Measurements from ENCODE around the gene EDRF1.

The EDRF1 gene

GRCh38 chr10:125812128-125812750 lies 92.7 kb downstream of the EDRF1 start:
- H4K20me1 ChIP-seq, result peaks cover 0 to 5% (median 0%) of the 10 kb centered on the region in 11 experiments; a peak in 3 of 22 replicates
- peaks cover 66 to 91% (median 81%) of the 10 kb centered on the region in 11 experiments for H3K36me3 ChIP-seq
- H3K9ac ChIP-seq, result no peak overlapping the region
- H3K4me3 ChIP-seq, result no peak overlapping the region
- peaks cover 0 to 12% (median 8%) of the 10 kb centered on the region in 10 experiments; a peak in 14 of 20 replicates for H3K4me1 ChIP-seq
- peaks cover 0 to 7% (median 0%) of the 10 kb centered on the region in 11 experiments; a peak in 2 of 22 replicates for H3K9me3 ChIP-seq (replicated peaks in 1 of 11)
- TF ChIP-seq Cebpa-rat (IDR thresholded peaks at IDR 0.05), result no peak
- no peak overlapping the region for H3K27ac ChIP-seq
- no peak overlapping the region for H3K4me2 ChIP-seq
- no peaks in the 10 kb centered on the region for H3K27me3 ChIP-seq

Measured in BLaER1 treated with 17β-estradiol and CSF1 and Interleukin-3, amounts not matched to agents 10 nM and 100 nM (cell line).